HG02943 (cell line): ENCODE measurements around the gene RNF19B.

Experiments
- ATAC-seq: cut with Tn5 transposase; IDR thresholded peaks from one replicate; pipeline ENCODE4 v1.9.1; 2021; ENCODE audit warnings: mild to moderate bottlenecking, low read depth, moderate library complexity; ENCODE audit not compliant: unreplicated experiment

The RNF19B gene

GRCh38 chr1:32904797-32905196 is 59.8 kb downstream of the RNF19B start:
- no peak for ATAC-seq

GRCh38 chr1:32903991-32904785 is 60.4 kb downstream of the RNF19B start:
- ATAC-seq, result no peak

GRCh38 chr1:32902535-32902920 is 62.1 kb downstream of the RNF19B start:
- no peak for ATAC-seq

GRCh38 chr1:32901823-32902534 is 62.6 kb downstream of the RNF19B start:
- no peak for ATAC-seq

GRCh38 chr1:32900956-32901822 is 63.4 kb downstream of the RNF19B start, which contains the start of gene TMEM54:
Gene TMEM54 (minus strand): TSS chr1:32901389. CDS start chr1:32901238, 151 bp downstream.
- no peak for ATAC-seq

GRCh38 chr1:32900371-32900955 is 64.1 kb downstream of the RNF19B start:
- ATAC-seq, result no peak

- ATAC-seq, result no peak
Measured at GRCh38 chr1:32899586-32900296, 64.9 kb downstream of the RNF19B start.

GRCh38 chr1:32898958-32899357 is 65.7 kb downstream of the RNF19B start:
- no peak for ATAC-seq

GRCh38 chr1:32898056-32898455 is 66.6 kb downstream of the RNF19B start:
- ATAC-seq, result no peak

- ATAC-seq, result no peak
Measured at GRCh38 chr1:32897082-32898049, 67.2 kb downstream of the RNF19B start.

GRCh38 chr1:32896451-32896850 is 68.2 kb downstream of the RNF19B start:
- ATAC-seq, result no peak

GRCh38 chr1:32895325-32896215 is 69.0 kb downstream of the RNF19B start:
- ATAC-seq, result no peak

GRCh38 chr1:32894681-32895080 is 69.9 kb downstream of the RNF19B start:
- no peak for ATAC-seq

GRCh38 chr1:32894019-32894600 is 70.5 kb downstream of the RNF19B start:
- no peak for ATAC-seq

- no peak for ATAC-seq
Measured at GRCh38 chr1:32893198-32894018, 71.2 kb downstream of the RNF19B start.

- ATAC-seq, result no peak
Measured at GRCh38 chr1:32892368-32893197, 72.0 kb downstream of the RNF19B start.
